ENCODE results near the gene AGGF1. TPM values are rescaled to one million over a fixed set of nuclear protein-coding genes. Genes with fewer than 3 reads are reported as not detected.

Gene AGGF1
- total RNA-seq, 6 experiments from 2014 or later: 19.7 to 23.0 (median 20.5) TPM

GRCh38 chr5:77029376-77029885, 773 bp upstream of the AGGF1 start:
- Mint-ChIP-seq H3K27me3 (ENCODE audit: insufficient read depth) (peaks cover 10% of the 10 kb centered on the region; the same call in 1 of the 2 replicates), H3K27ac (no peak overlapping the region; the same call in 1 of the 2 replicates), H3K4me3 (peak overlapping the region; percentile 100), H3K36me3 (ENCODE audit: low read depth) (peaks cover 15% of the 10 kb centered on the region; the same call in 1 of the 2 replicates), H3K4me1 (ENCODE audit: low read depth) (peaks cover 22% of the 10 kb centered on the region), H3K9me3 (peaks cover 13% of the 10 kb centered on the region)
- no peak for TF ChIP-seq CTCF (IDR thresholded peaks at IDR 0.05)
- no peak for DNase-seq

- H3K27me3 Mint-ChIP-seq (ENCODE audit: insufficient read depth): no peaks in the 10 kb centered on the region
- peaks cover 15% of the 10 kb centered on the region; the same call in 1 of the 2 replicates for H3K36me3 Mint-ChIP-seq (ENCODE audit: low read depth)
- no peak for TF ChIP-seq CTCF (IDR thresholded peaks at IDR 0.05)
- no peak for DNase-seq
- H3K27ac Mint-ChIP-seq: no peak overlapping the region
- peaks cover 22% of the 10 kb centered on the region for H3K4me1 Mint-ChIP-seq (ENCODE audit: low read depth)
- H3K4me3 Mint-ChIP-seq: peak overlapping the region; percentile 100
- peaks cover 13% of the 10 kb centered on the region for H3K9me3 Mint-ChIP-seq
These were observed 1.7 kb downstream of the AGGF1 start for GRCh38 chr5:77031891-77032290.

- Mint-ChIP-seq H3K4me3 (no peak overlapping the region), H3K9me3 (peaks cover 13% of the 10 kb centered on the region)
- no peak for TF ChIP-seq CTCF (IDR thresholded peaks at IDR 0.05)
These were observed 2.4 kb downstream of the AGGF1 start for GRCh38 chr5:77032635-77033034.

GRCh38 chr5:77033338-77033737, 3.1 kb downstream of the AGGF1 start:
- Mint-ChIP-seq H3K4me1 (ENCODE audit: low read depth) (peaks cover 22% of the 10 kb centered on the region), H3K36me3 (ENCODE audit: low read depth) (peaks cover 15% of the 10 kb centered on the region; the same call in 1 of the 2 replicates), H3K27ac (no peak overlapping the region), H3K9me3 (peaks cover 10% of the 10 kb centered on the region), H3K27me3 (ENCODE audit: insufficient read depth) (no peaks in the 10 kb centered on the region), H3K4me3 (no peak overlapping the region)
- TF ChIP-seq CTCF (IDR thresholded peaks at IDR 0.05): no peak
- DNase-seq: no peak

More at GRCh38 chr5:77032635-77033034, 2.4 kb downstream of the AGGF1 start:
- peaks cover 15% of the 10 kb centered on the region; the same call in 1 of the 2 replicates for H3K36me3 Mint-ChIP-seq (ENCODE audit: low read depth)
- H3K27me3 Mint-ChIP-seq (ENCODE audit: insufficient read depth): no peaks in the 10 kb centered on the region
- no peak overlapping the region for H3K27ac Mint-ChIP-seq
- H3K4me1 Mint-ChIP-seq (ENCODE audit: low read depth): peaks cover 22% of the 10 kb centered on the region
- DNase-seq: no peak

- no peak for DNase-seq
- H3K27me3 Mint-ChIP-seq (ENCODE audit: insufficient read depth): no peaks in the 10 kb centered on the region
- no peak for TF ChIP-seq CTCF (IDR thresholded peaks at IDR 0.05)
- no peaks in the 10 kb centered on the region for H3K9me3 Mint-ChIP-seq
- H3K27ac Mint-ChIP-seq: no peak overlapping the region
- H3K4me3 Mint-ChIP-seq: no peak overlapping the region
- H3K4me1 Mint-ChIP-seq (ENCODE audit: low read depth): peaks cover 14% of the 10 kb centered on the region
- peaks cover 19% of the 10 kb centered on the region for H3K36me3 Mint-ChIP-seq (ENCODE audit: low read depth)
These were observed 5.7 kb downstream of the AGGF1 start for GRCh38 chr5:77035950-77036349.
